Adipose tissue (tissue), 3 donors: ENCODE results near the gene TIMM44. TPM values are rescaled to one million over a fixed set of nuclear protein-coding genes. Genes with fewer than 3 reads are reported as not detected.
A peak's percentile ranks its signal among the peaks of the same experiment; 100 is the strongest.
"Not testable (repeated sequence)": the region's sequence is repeated elsewhere in the genome, so short reads cannot be mapped to it uniquely, and the experiment has no call there.

Experiments used
- H3K27ac ChIP-seq: one replicate; pipeline ENCODE4 v1.5.1; 2013; ENCODE audit warnings: low read depth, low read length
- WGBS, 3 donors: extraction: QIAGEN DNeasy Blood & Tissue Kit; methylation state at CpG; one replicate each; pipeline ENCODE4 v1.1.7; 2013; 5-methylcytosine and 5-hydroxymethylcytosine counted together
- polyA plus RNA-seq, 3 donors: library from polyadenylated mRNA; stranded (reverse); fragments of 200-250 nt; gene quantifications; one replicate each; pipeline ENCODE4 v1.2.3, GENCODE V29; 2013
- donor health status: healthy with polysubstance abuse.
- donor health status: Bipolar disorder and iron deficiency.
- donor health status: healthy.

Gene TIMM44
- polyA plus RNA-seq, 3 donors: 32.2 to 58.1 (median 54.9) TPM

GRCh38 chr19:7920519-7921301 is 22.8 kb downstream of the TIMM44 start:
- H3K27ac ChIP-seq: peak overlapping the region; percentile 51
- 0 to 2% (median 2%) methylated on average over 37 to 61 of the region's 62 CpGs for WGBS, 3 donors

- H3K27ac ChIP-seq: peak within 1 kb of the TSS; percentile 51
- WGBS, 3 donors: 3 to 10% (median 8%) methylated on average over 60 to 62 of the region's 62 CpGs
These were observed 23.6 kb downstream of the TIMM44 start, which contains the start of gene SNAPC2 for GRCh38 chr19:7919610-7920518. TSS of gene SNAPC2 (plus strand) at chr19:7920338. CDS start at chr19:7920367, 29 bp downstream.

DNA sequence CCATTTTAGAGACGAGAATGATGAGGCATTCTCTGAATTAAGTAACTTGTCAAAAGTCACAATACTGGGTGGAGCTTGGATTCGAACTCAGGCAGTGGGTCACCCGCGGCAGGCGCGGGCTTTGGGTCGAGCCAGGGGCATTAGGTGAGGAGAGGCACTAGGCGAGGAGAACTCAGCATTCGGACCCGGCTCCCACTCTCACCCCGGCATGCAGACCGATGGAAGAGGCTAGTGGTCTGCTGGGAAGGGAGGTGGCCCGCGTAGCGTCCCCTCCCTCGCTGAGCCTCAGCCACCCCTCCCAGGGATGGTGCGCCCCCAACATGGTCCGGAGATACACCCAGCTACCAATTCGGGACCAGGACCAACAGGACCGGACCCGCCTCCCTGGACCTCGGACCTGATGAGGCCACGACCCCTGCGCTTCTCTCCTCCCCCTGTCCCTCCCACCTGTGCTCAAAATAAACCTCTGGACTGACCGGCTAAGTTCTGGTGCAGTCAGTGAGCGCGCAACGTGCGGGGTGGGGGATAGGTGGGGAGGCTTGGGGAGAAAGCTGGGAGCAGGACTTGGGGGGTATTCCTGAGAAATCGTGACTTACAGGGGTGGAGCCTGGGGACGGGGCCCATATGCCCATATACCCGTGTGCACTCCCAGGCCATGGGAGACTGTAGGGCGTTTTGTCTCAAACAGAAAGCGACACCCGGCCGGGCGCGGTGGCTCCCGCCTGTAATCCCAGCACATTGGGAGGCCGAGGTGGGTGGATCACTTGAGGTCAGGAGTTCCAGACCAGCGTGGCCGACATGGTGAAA is 24.6 kb downstream of the TIMM44 start:
- 46 to 52% (median 47%) methylated on average over 41 to 42 of the region's 42 CpGs for WGBS, 3 donors
- H3K27ac ChIP-seq: no peak overlapping the region

GRCh38 chr19:7918062-7918614 is 25.3 kb downstream of the TIMM44 start:
- not testable (repeated sequence) for H3K27ac ChIP-seq
- 31 to 40% (median 37%) methylated on average over 27 to 29 of the region's 29 CpGs for WGBS, 3 donors

GRCh38 chr19:7917267-7918061 is 26.0 kb downstream of the TIMM44 start:
- H3K27ac ChIP-seq: no peak overlapping the region
- WGBS, 3 donors: 1 to 3% (median 2%) methylated on average over 54 to 71 of the region's 71 CpGs

- 8 to 11% (median 9%) methylated on average over 8 to 12 of the region's 12 CpGs for WGBS, 3 donors
- no peak overlapping the region for H3K27ac ChIP-seq
These were observed 26.6 kb downstream of the TIMM44 start for GRCh38 chr19:7916955-7917266.

- H3K27ac ChIP-seq: no peak overlapping the region
- WGBS, 3 donors: 1 to 2% (median 1%) methylated on average over 91 to 104 of the region's 104 CpGs
These were observed 27.1 kb downstream of the TIMM44 start for GRCh38 chr19:7916103-7916954.

DNA sequence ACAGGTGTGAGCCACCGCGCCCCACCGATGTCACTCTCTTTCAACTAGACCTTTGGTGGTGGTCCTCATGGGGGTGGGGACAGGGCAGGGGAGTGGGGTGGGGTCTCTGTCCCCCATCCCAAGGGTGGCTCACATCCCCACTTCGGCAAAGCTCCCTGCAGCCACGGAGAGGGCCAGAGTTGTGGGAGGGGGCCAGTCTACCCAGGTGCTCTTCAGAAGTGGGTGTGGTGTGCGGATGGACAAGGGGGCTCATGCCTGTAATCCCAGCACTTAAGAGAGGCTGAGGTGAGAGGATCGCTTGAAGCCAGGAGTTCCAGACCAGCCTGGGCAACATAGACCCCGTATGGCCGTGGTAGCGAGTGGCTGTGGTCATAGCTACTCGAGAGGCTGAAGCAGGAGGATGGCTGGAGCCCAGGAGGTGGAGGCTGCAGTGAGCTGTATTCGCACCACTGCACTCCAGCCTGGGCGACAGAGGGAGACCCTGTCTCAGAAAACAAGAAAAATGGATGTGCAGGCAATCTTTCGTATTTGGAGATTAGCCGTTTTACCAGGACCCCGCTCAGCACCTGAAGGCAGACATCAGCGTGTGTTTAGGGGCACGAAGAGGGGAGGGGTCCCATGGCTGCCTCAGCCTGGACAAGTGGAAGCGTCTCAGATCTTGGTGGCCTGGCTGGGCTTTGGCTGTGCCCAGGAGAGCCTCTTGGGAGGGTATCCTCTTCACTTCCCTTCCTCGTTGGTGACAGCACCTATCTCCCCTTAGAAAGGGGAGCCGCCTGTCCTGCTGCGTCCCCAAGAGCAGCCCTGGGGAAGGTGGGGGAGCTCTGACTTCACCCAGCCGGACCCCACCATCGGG is 28.0 kb downstream of the TIMM44 start:
- 46 to 49% (median 48%) methylated on average over 22 to 24 of the region's 24 CpGs for WGBS, 3 donors
- H3K27ac ChIP-seq: no peak overlapping the region

DNA sequence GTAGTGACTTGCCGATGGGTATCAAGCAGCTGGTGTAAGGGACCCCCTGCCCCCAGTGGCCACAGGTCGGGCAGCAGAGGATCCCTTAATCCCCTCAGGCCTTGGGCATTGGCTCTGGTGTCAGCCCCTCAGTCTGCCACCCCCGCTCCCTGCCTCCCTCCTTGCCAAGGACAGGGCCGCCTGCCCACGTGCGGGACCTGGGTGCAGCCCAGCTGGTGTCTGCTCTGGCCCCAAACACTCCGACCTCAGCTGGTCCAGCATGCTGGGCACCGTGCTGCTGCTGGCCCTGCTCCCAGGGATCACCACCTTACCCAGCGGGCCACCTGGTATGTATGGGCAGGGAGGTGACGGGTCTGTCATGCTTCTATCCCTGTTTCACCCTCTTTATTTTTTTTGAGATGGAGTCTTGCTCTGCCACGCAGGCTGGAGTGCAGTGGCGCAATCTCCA is 28.8 kb downstream of the TIMM44 start, which contains the start of gene TGFBR3L:
Gene TGFBR3L (plus strand): TSS at position 233 of the 448 bp plus-strand sequence.
- H3K27ac ChIP-seq: no peak within 1 kb of the TSS
- WGBS, 3 donors: 46 to 69% (median 66%) methylated on average over 9 to 12 of the region's 12 CpGs

DNA sequence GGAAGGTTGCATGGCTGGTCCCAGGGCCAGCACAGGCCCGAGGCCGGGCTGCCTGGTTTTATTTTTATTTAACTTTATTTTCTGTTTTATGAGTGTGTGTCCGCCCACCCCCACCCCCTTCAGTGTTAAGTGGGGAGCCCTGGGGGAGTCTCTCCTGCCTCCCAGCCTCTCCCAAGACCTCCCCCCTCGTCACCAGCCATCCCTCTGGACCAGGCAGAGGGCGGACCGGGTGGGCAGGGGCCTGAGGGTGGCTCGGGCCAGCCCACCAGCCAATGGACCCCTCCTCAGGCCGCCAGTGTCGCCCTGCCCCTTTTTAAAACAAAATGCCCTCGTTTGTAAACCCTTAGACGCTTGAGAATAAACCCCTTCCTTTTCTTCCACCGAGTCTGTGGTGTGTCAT is 29.4 kb downstream of the TIMM44 start:
- 59 to 61% (median 61%) methylated on average over 12 of the region's 12 CpGs for WGBS, 3 donors
- no peak overlapping the region for H3K27ac ChIP-seq

GRCh38 chr19:7913652-7914051 is 29.8 kb downstream of the TIMM44 start:
- WGBS, 3 donors: 83 to 90% (median 90%) methylated on average over 10 of the region's 10 CpGs
- no peak overlapping the region for H3K27ac ChIP-seq

- H3K27ac ChIP-seq: no peak overlapping the region
- 92 to 93% (median 92%) methylated on average over 35 to 39 of the region's 39 CpGs for WGBS, 3 donors
These were observed 30.5 kb downstream of the TIMM44 start for GRCh38 chr19:7912697-7913564.

GRCh38 chr19:7912144-7912696 is 31.2 kb downstream of the TIMM44 start:
- WGBS, 3 donors: 89 to 96% (median 89%) methylated on average over 23 to 31 of the region's 31 CpGs

DNA sequence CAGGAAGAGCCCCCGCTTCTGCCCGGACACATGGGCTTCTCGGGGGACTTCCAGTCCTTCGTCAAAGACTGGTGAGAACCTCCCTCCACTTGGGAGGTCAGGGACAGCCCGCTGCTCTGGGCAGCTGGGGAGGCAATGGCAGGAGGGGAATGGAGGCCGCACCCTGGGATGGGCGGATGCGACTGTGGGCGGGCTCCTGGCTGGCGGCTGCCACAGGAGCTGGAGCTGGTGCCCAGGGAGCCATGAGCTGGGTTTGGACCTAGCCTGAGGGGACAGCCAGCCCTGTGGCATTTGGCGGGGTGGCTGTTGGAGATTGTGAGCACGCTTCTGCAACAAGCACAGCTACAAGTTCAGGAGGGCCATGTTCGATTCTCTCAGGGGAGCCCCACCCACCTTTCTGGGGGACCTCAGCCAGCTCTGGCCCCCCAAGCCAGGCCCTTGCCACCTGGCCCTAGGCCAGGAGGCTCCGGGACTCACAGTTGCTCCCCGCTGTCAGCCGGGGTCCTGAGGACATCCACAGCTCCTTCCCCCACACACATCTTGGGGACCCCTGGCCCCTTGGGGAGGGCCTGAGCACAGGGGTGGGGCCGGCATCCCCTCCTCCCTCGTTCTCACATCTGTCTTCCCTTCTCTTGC is 31.8 kb downstream of the TIMM44 start:
- 88 to 92% (median 90%) methylated on average over 17 to 18 of the region's 18 CpGs for WGBS, 3 donors
- H3K27ac ChIP-seq: no peak overlapping the region

More at GRCh38 chr19:7912144-7912696, 31.2 kb downstream of the TIMM44 start:
- H3K27ac ChIP-seq: no peak overlapping the region
